ENCODE measurements around the gene AMBRA1.

DNA sequence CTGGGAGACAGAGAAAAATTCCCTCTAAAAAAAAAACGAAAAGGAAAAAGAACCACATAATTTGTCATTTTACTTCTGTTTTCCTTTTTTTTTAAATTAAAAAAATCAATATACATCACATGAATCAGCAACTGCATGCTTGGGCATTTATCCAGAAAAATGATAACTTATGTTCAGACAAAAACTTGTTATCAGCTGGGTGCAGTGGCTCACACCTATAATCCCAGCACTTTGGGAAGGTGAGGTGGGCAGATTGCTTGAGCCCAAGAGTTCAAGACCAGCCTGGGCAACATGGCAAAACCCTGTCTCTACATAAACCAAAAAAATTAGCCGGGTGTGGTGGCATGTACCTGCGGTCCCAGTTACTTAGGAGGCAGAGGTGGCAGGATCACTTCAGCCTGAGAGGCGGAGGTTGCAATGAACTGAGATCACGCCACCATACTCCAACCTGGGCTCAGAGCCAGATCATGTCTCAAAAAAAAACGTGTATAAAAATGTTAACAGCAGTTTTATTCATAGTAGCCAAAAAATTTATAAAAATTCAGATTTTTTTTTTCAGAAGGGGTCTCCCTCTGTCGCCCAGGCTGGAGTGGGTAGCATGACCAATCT, 28.5 kb downstream of the AMBRA1 start:
- TF ChIP-seq EZH2 (IDR thresholded peaks at IDR 0.05; ENCODE audit: insufficient read depth, low read length) (no peak), CTCF (IDR thresholded peaks at IDR 0.05; ENCODE audit: insufficient read depth, low read depth, low read length) (no peak)
